Natural killer cell treated with Interleukin-12 subunit alpha and Interleukin-12 subunit beta and Interleukin-15 and Interleukin-18, amount 100 ng/mL, for 72 hours (primary cell): ENCODE results near the gene GJB6. TPM values are rescaled to one million over a fixed set of nuclear protein-coding genes. Genes with fewer than 3 reads are reported as not detected.

Experiments used
- total RNA-seq, 2 donors: library from RNA; stranded (reverse); gene quantifications; one replicate each; pipeline ENCODE4 v1.2.3, GENCODE V29; 2022

Gene GJB6
- total RNA-seq, 2 donors from 2014 or later, result 0.62 to 3.2 TPM

Other genes starting within 250 kb of the GJB6 start
- gene GJA3, start 71.3 kb downstream of the GJB6 start, total RNA-seq, result under 1 TPM; 0.05 to 0.33 TPM
- gene GJB2, start 39.4 kb downstream of the GJB6 start, total RNA-seq, result 1 to 10 TPM in 1 of 2 donors, under 1 TPM in 1; 0.17 to 6.0 TPM